Retinal pigment epithelial cell (primary cell): ENCODE data around the gene CPTP.

Experiments
- DNase-seq: peaks from one replicate; pipeline ENCODE4 v3.0.0-alpha.2; 2010; ENCODE audit warnings: low read depth
- H3K4me3 ChIP-seq: 2 replicates; pipeline ENCODE4 v1.5.1; 2011; ENCODE audit warnings: mild to moderate bottlenecking, low read length, control low read depth, moderate library complexity
- CTCF ChIP-seq: conservative IDR thresholded peaks from 2 replicates; pipeline ENCODE4 v1.5.1; 2011; ENCODE audit warnings: low read depth, low read length, control low read depth, inconsistent platforms

CPTP gene

GRCh38 chr1:1307923-1308755 lies 16.5 kb upstream of the CPTP start, which contains the start of the genes ACAP3 and PUSL1:
ACAP3 (minus strand) TSS chr1:1307930; CDS start chr1:1307815, 115 bp downstream.
PUSL1 (plus strand) TSS chr1:1308597; CDS start chr1:1308644, 47 bp downstream.
- H3K4me3 ChIP-seq = peak within 1 kb of the TSS; percentile 61
- DNase-seq = peak; percentile 62
- no peak for TF ChIP-seq CTCF

- no peak for TF ChIP-seq CTCF
- DNase-seq = no peak
- H3K4me3 ChIP-seq = peak overlapping the region; percentile 48
These were observed 15.8 kb upstream of the CPTP start for GRCh38 chr1:1308756-1309250.

GRCh38 chr1:1309251-1310108 lies 15.1 kb upstream of the CPTP start:
- peak overlapping the region; percentile 48 for H3K4me3 ChIP-seq
- no peak for TF ChIP-seq CTCF
- no peak for DNase-seq

- no peak for TF ChIP-seq CTCF
- H3K4me3 ChIP-seq = no peak overlapping the region
- no peak for DNase-seq
These were observed 14.6 kb upstream of the CPTP start for GRCh38 chr1:1310109-1310385.

- DNase-seq = no peak
- no peak overlapping the region for H3K4me3 ChIP-seq
- no peak for TF ChIP-seq CTCF
These were observed 14.0 kb upstream of the CPTP start for GRCh38 chr1:1310476-1311053.

- no peak for TF ChIP-seq CTCF
- H3K4me3 ChIP-seq = no peak overlapping the region
- DNase-seq = no peak
These were observed 13.2 kb upstream of the CPTP start for GRCh38 chr1:1311107-1312104.
